HepG2 (cell line): ENCODE measurements around the gene CROT. TPM values are rescaled to one million over a fixed set of nuclear protein-coding genes. Genes with fewer than 3 reads are reported as not detected.

Experiments
- AHR ChIP-seq: IDR thresholded peaks from 2 replicates; pipeline ENCODE4 v1.6.1; 2018; ENCODE audit warnings: missing genetic modification reagents, missing compliant biosample characterization
- ARID2 ChIP-seq: sonication (generic); formaldehyde crosslinking; IDR thresholded peaks from 2 replicates; pipeline ENCODE4 v1.8.1; 2022; ENCODE audit warnings: mild to moderate bottlenecking, missing genetic modification reagents, borderline replicate concordance
- ELF3 ChIP-seq: IDR thresholded peaks from 2 replicates; pipeline ENCODE4 v1.6.1; 2016; ENCODE audit warnings: missing genetic modification reagents, missing compliant biosample characterization
- NRL ChIP-seq: sonication (generic); formaldehyde crosslinking; IDR thresholded peaks from 2 replicates; pipeline ENCODE4 v1.5.0; 2020; ENCODE audit warnings: missing genetic modification reagents, mild to moderate bottlenecking, moderate library complexity, borderline replicate concordance
- RBAK ChIP-seq: sonication (generic); formaldehyde crosslinking; IDR thresholded peaks from 2 replicates; pipeline ENCODE4 v1.5.1; 2020; ENCODE audit warnings: mild to moderate bottlenecking, missing genetic modification reagents
- RBFOX2 ChIP-seq: fragments of 200-400 bp; formaldehyde crosslinking; IDR thresholded peaks from 2 replicates; pipeline ENCODE4 v1.6.1; 2017; ENCODE audit warnings: low read depth, mild to moderate bottlenecking, low read length
- SMARCC2 ChIP-seq: fragments of 450-650 bp; IDR thresholded peaks from 2 replicates; pipeline ENCODE4 v1.6.1; 2017; ENCODE audit warnings: antibody characterized with exemption, mild to moderate bottlenecking
- TAF1 ChIP-seq: sonication (generic); formaldehyde crosslinking; IDR thresholded peaks from 2 replicates; pipeline ENCODE4 v1.4.0; 2020; ENCODE audit warnings: missing genetic modification reagents
- THAP11 ChIP-seq: IDR thresholded peaks from 2 replicates; pipeline ENCODE4 v1.6.1; 2016; ENCODE audit warnings: missing biosample characterization, missing genetic modification reagents
- XBP1 ChIP-seq: sonication (generic); formaldehyde crosslinking; IDR thresholded peaks from 2 replicates; pipeline ENCODE4 v1.5.0; 2020; ENCODE audit warnings: missing genetic modification reagents
- XRCC5 ChIP-seq: fragments of 200-400 bp; formaldehyde crosslinking; optimal IDR thresholded peaks from 2 replicates; pipeline ENCODE3; 2017; ENCODE audit warnings: mild to moderate bottlenecking, low read length
- ZBTB21 ChIP-seq: sonication (generic); formaldehyde crosslinking; IDR thresholded peaks from 2 replicates; pipeline ENCODE4 v1.4.0; 2020; ENCODE audit warnings: missing genetic modification reagents
- ZFP36L2 ChIP-seq: sonication (generic); formaldehyde crosslinking; IDR thresholded peaks from 2 replicates; pipeline ENCODE4 v1.4.0; 2020; ENCODE audit warnings: missing genetic modification reagents
- ZNF143 ChIP-seq: sonication (generic); formaldehyde crosslinking; IDR thresholded peaks from 2 replicates; pipeline ENCODE4 v1.4.0; 2020; ENCODE audit warnings: missing genetic modification reagents
- ZNF446 ChIP-seq: sonication (generic); formaldehyde crosslinking; IDR thresholded peaks from 2 replicates; pipeline ENCODE4 v1.5.0; 2020; ENCODE audit warnings: mild to moderate bottlenecking, missing genetic modification reagents
- ZNF816 ChIP-seq: sonication (generic); formaldehyde crosslinking; IDR thresholded peaks from 2 replicates; pipeline ENCODE4 v1.8.0; 2022; ENCODE audit warnings: missing genetic modification reagents, mild to moderate bottlenecking, borderline replicate concordance
- polyA plus RNA-seq, 8 experiments: library from polyadenylated mRNA; depleted of rRNA in 3 of 8; stranded (reverse) in 7 of 8; unstranded in 1 of 8; fragments of >200 nt; fragmentation: Illumina TruSeq in 4 of 8; extraction: Trizol in 4 of 8; gene quantifications; 2 replicates each; pipeline versions ENCODE4 v1.2.1 to v1.2.3, GENCODE V29; 2011 to 2016; ENCODE audit warnings: low read depth in 4 of 8, missing spikeins in 1 of 8, mixed read lengths in 1 of 8; ENCODE audit not compliant: insufficient read depth in 1 of 8
- total RNA-seq, 5 experiments: library from RNA; depleted of rRNA; stranded (reverse); fragments of >200 nt; fragmentation: Illumina TruSeq; extraction: Trizol; gene quantifications; 2 replicates each; pipeline ENCODE4 v1.2.3, GENCODE V29; 2016; ENCODE audit warnings: low read depth in 1 of 5
- TF ChIP-seq, protein P1 (sequence below): sonication (generic); formaldehyde crosslinking; IDR thresholded peaks from 2 replicates; pipeline ENCODE4 v1.5.1; 2020; ENCODE audit warnings: missing genetic modification reagents, mild to moderate bottlenecking, borderline replicate concordance
- TF ChIP-seq, protein P2 (sequence below): sonication (generic); formaldehyde crosslinking; IDR thresholded peaks from 2 replicates; pipeline ENCODE4 v1.4.0; 2020; ENCODE audit warnings: missing genetic modification reagents
- TF ChIP-seq, protein P3 (sequence below): sonication (generic); formaldehyde crosslinking; IDR thresholded peaks from 2 replicates; pipeline ENCODE4 v1.4.0; 2020; ENCODE audit warnings: low read depth, mild to moderate bottlenecking, missing genetic modification reagents
- TF ChIP-seq, protein P4 (sequence below): IDR thresholded peaks from 2 replicates; pipeline ENCODE4 v1.6.1; 2016; ENCODE audit warnings: mild to moderate bottlenecking
- TF ChIP-seq, protein P5 (sequence below): sonication (generic); formaldehyde crosslinking; IDR thresholded peaks from 2 replicates; pipeline ENCODE4 v1.5.0; 2020; ENCODE audit warnings: mild to moderate bottlenecking, missing genetic modification reagents
- TF ChIP-seq, protein P6 (sequence below): IDR thresholded peaks from 2 replicates; pipeline ENCODE4 v1.6.1; 2016

Gene CROT
- total and polyA plus RNA-seq, 2 of the 13 experiments (the other 11 are each of a cell fraction or from before 2014, with no cell fraction given), result 5.0 to 13.7 TPM

DNA sequence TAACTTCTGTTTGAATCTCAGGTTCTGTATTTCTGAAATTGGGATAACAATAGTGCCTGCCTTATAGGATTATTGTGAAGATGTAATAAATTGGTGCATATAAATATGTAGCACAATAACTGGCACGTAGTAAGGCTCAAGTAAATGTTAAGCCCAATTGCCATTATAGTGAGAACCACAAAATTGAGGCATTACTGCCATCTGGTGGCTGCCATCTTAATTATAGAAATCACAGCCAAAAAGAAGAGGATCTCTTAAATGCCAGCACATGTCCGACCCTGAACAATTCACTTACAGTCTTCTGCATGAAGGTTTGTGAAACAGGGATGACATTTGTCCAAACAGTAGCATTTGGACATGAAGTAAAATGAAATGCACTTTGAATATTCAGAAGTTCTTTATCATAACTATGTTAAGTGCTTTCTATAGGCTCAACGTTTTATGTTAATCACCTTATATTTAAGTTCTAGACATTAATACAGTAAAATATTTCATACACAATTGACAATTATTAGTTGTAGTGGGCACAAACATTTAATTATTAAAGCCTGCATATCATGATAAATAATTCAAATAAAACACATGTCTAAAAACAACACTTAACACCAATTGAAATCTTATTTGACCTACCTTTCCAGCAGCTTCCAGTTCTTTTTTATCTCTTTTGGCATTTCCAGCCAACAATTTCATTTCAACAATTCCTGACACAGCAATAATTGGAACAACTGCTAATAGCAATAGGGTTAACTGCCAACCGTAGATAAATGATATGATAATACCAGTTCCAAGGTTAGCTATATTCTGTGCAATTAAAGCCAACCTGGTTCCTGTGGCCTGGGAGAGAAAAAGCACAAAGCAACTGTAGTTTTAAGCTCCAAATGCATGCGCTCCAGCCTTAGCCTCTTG, 71.5 kb downstream of the CROT start (continued):
- TF ChIP-seq, protein P1, sequence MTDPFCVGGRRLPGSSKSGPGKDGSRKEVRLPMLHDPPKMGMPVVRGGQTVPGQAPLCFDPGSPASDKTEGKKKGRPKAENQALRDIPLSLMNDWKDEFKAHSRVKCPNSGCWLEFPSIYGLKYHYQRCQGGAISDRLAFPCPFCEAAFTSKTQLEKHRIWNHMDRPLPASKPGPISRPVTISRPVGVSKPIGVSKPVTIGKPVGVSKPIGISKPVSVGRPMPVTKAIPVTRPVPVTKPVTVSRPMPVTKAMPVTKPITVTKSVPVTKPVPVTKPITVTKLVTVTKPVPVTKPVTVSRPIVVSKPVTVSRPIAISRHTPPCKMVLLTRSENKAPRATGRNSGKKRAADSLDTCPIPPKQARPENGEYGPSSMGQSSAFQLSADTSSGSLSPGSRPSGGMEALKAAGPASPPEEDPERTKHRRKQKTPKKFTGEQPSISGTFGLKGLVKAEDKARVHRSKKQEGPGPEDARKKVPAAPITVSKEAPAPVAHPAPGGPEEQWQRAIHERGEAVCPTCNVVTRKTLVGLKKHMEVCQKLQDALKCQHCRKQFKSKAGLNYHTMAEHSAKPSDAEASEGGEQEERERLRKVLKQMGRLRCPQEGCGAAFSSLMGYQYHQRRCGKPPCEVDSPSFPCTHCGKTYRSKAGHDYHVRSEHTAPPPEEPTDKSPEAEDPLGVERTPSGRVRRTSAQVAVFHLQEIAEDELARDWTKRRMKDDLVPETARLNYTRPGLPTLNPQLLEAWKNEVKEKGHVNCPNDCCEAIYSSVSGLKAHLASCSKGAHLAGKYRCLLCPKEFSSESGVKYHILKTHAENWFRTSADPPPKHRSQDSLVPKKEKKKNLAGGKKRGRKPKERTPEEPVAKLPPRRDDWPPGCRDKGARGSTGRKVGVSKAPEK (CRISPR knock-in tag), result no peak
- TF ChIP-seq XRCC5 (no peak), TAF1 (CRISPR knock-in tag) (no peak), ZNF816 (no peak), ZNF446 (CRISPR knock-in tag) (no peak), SMARCC2 (no peak), NRL (CRISPR knock-in tag) (no peak), ZNF143 (CRISPR knock-in tag) (no peak), RBFOX2 (no peak), AHR (CRISPR knock-in tag) (no peak), ZFP36L2 (CRISPR knock-in tag) (no peak), ZBTB21 (CRISPR knock-in tag) (no peak), RBAK (CRISPR knock-in tag) (no peak), ARID2 (CRISPR knock-in tag) (no peak), ELF3 (CRISPR knock-in tag) (no peak), THAP11 (CRISPR knock-in tag) (no peak), XBP1 (no peak)
- TF ChIP-seq, protein P2, sequence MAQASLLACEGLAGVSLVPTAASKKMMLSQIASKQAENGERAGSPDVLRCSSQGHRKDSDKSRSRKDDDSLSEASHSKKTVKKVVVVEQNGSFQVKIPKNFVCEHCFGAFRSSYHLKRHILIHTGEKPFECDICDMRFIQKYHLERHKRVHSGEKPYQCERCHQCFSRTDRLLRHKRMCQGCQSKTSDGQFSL, result no peak
- TF ChIP-seq, protein P3, sequence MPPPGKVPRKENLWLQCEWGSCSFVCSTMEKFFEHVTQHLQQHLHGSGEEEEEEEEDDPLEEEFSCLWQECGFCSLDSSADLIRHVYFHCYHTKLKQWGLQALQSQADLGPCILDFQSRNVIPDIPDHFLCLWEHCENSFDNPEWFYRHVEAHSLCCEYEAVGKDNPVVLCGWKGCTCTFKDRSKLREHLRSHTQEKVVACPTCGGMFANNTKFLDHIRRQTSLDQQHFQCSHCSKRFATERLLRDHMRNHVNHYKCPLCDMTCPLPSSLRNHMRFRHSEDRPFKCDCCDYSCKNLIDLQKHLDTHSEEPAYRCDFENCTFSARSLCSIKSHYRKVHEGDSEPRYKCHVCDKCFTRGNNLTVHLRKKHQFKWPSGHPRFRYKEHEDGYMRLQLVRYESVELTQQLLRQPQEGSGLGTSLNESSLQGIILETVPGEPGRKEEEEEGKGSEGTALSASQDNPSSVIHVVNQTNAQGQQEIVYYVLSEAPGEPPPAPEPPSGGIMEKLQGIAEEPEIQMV, result no peak
- TF ChIP-seq, protein P4, sequence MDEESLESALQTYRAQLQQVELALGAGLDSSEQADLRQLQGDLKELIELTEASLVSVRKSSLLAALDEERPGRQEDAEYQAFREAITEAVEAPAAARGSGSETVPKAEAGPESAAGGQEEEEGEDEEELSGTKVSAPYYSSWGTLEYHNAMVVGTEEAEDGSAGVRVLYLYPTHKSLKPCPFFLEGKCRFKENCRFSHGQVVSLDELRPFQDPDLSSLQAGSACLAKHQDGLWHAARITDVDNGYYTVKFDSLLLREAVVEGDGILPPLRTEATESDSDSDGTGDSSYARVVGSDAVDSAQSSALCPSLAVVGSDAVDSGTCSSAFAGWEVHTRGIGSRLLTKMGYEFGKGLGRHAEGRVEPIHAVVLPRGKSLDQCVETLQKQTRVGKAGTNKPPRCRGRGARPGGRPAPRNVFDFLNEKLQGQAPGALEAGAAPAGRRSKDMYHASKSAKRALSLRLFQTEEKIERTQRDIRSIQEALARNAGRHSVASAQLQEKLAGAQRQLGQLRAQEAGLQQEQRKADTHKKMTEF (CRISPR knock-in tag), result 0 out of 2 replicates have a peak, but pooled peaks have one; percentile 27
- TF ChIP-seq, protein P5, sequence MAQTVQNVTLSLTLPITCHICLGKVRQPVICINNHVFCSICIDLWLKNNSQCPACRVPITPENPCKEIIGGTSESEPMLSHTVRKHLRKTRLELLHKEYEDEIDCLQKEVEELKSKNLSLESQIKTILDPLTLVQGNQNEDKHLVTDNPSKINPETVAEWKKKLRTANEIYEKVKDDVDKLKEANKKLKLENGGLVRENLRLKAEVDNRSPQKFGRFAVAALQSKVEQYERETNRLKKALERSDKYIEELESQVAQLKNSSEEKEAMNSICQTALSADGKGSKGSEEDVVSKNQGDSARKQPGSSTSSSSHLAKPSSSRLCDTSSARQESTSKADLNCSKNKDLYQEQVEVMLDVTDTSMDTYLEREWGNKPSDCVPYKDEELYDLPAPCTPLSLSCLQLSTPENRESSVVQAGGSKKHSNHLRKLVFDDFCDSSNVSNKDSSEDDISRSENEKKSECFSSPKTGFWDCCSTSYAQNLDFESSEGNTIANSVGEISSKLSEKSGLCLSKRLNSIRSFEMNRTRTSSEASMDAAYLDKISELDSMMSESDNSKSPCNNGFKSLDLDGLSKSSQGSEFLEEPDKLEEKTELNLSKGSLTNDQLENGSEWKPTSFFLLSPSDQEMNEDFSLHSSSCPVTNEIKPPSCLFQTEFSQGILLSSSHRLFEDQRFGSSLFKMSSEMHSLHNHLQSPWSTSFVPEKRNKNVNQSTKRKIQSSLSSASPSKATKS, result no peak
- TF ChIP-seq, protein P6, sequence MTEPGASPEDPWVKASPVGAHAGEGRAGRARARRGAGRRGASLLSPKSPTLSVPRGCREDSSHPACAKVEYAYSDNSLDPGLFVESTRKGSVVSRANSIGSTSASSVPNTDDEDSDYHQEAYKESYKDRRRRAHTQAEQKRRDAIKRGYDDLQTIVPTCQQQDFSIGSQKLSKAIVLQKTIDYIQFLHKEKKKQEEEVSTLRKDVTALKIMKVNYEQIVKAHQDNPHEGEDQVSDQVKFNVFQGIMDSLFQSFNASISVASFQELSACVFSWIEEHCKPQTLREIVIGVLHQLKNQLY (CRISPR knock-in tag), result no peak
